NOMO-1 treated with dmso at 0.1 percent for 144 hours (cell line): ENCODE data around the gene TRMT44.
"Not testable (repeated sequence)": the region's sequence is repeated elsewhere in the genome, so short reads cannot be mapped to it uniquely, and the experiment has no call there.

ENCODE experiments used
- DNase-seq: peaks from one replicate; lab custom pipeline; 2025; ENCODE audit not compliant: unreplicated experiment; lab: John Stamatoyannopoulos, UW

TRMT44 gene

DNA sequence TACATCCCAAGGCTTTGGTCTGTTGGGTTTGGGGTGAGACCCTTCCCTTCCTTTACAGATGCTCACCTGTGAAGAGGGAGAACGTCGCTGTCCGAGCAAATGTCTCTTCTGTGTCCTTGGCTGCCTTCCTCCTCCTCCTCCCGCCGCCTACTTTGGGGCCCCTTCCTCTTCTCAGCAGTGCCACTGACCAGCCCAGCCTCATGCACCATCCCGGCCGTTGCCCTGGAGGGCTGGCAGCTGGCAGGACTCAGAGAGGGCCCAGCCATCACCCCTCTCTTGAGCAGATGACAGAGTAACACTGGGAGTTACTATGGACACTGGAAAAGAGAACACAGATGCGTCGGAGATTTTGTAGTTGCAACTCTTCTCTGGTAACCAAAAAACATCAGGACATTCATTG lies 68.2 kb downstream of the TRMT44 start:
- no peak for DNase-seq

DNA sequence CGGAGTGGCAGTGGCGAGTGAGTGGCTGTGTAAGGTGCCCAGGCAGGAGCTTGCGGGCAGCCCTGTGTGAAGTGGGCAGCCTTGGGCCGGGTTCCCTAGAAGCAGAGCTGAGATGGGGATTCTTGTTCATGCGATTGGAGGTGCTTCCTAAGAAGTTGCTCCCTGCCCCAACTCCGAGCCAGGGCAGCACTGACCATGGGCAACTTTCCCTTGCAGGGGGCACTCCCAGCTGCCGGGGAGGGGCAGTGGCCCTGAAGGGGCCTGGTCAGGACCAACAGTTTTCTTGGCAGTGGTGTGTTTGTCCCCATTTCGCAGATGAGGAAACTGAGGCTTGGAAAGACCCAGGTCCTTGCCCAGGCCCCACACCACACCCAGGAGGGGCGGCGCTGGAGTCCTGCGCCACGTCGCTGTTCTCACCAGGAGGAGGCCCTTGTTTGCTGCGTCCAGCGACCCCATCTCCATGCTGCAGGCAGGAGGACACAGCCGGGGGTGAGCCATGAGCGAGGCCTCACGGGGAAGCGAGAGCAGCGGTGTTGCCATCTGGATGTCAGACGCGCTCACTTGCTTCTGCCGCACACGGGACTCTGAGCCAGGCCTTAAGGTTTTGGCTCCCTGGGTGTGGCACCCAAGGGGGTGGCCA lies 68.9 kb downstream of the TRMT44 start:
- DNase-seq: no peak

DNA sequence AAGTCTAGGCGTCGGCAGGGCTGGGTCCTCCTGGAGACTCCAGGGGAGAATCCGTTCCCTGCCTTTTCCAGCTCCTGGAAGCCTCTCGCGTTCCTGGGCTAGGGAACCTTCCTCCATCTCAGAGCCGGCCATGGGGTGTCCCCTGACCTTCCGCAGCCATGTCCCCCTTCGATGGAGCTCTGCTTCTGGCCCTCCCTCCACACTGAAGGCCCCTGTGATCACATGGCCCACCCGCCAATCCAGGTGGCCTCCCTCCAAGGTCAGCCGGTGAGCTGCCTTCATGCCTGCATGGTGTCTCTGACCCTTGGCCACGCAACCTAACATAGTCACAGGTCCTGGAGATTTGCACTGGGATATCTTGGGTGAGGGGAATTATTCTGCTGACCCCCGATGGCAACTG lies 69.6 kb downstream of the TRMT44 start:
- no peak for DNase-seq

DNA sequence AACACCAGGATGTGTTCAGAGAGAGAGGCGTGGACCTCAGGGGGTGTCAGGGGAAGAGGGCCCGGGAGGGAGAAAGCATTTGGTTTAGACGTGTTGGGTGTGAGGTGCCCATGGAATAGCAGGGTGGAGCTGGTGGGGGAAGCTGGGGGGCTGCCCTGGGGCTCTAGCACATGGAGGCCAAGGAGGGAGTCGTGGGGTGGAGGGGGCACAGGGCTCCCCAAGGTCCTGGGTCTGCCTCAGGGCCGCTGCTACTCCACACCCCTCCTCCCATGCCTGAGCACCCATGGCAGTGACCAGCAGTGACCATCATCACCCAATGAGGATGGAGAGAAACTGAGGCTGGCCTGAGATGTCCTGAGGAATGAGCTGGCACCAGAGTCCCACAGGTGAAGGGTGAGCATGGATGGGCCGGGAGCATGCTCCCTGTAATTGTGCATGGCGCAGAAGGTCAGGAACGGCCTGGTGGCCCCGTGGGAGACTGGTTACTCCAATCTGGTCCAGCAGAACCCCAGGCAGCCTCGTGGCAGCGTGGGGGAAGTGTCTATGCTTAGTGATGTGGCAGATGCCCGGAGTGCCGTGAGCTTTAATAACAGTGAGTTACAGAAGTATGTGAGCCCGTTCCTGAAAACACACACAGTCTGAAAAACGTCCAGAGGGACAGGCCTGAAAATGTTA lies 70.2 kb downstream of the TRMT44 start:
- DNase-seq: no peak

DNA sequence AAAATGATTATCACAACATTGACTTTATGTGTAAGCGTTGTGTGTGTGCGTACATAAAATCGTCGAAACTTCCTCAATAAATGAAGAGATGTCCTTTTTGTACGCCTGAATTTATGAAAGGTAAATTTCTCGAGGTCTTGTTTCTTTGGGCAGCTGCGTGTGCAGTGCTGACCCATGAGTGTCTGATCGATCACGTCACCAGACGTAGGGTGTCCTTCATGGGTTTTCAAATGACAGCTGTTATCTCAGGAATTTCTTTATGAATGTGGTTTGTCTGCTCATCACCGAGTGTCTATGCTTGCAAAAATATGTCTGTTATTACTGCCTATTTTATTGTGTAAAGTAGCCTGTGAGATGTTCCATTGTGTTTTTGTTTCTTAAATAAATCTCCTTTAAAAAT lies 71.9 kb downstream of the TRMT44 start:
- no peak for DNase-seq

DNA sequence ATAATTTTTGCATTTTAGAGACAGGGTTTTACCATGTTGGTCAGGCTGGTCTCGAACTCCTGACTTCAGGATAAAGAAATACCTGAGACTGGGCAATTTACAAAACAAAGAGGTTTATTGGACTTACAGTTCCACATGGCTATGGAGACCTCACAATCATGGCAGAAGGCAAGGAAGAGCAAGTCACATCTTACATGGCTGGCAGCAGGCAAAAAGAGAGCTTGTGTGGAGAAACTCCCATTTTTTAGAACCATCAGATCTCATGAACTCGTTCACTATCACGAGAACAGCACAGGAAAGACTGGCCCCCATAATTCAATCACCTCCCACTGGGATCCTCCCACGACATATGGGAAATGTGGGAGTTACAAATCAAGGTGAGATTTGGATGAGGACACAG lies 72.5 kb downstream of the TRMT44 start:
- DNase-seq: not testable (repeated sequence)

DNA sequence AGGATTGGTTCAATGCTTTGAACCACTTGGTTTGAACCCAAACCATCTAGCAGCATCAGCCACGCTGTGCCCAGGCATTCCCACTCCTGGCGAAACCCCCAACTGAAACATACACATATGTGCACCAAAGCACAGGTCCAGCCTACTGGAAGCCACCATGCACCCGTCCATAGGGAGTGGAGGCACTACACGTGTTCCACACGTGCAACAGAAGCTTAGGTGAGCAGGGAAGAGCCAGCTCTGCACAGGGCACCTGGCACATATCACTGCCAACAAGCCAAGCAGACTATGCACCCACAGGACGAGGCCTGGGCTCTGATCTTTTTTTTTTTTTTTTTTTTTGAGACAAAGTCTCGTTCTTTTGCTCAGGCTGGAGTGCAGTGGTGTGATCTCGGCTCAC lies 73.4 kb downstream of the TRMT44 start:
- no peak for DNase-seq

DNA sequence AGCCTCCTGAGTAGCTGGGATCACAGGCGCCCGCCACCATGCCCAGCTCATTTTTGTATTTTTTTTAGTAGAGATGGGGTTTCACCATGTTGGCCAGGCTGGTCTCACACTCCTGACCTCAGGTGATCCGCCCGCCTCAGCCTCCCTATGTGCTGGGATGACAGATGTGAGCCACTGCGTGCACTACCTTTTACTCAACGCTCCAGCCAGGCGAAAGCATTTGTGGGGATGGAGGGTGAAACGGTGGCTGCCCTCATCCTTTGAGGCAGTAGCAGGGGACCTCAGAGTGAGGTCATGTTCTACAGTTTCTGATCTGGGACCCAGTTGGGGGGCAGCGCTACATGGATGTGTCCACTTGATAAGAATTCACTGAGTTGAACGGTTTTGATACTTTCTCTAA lies 73.8 kb downstream of the TRMT44 start:
- no peak for DNase-seq

DNA sequence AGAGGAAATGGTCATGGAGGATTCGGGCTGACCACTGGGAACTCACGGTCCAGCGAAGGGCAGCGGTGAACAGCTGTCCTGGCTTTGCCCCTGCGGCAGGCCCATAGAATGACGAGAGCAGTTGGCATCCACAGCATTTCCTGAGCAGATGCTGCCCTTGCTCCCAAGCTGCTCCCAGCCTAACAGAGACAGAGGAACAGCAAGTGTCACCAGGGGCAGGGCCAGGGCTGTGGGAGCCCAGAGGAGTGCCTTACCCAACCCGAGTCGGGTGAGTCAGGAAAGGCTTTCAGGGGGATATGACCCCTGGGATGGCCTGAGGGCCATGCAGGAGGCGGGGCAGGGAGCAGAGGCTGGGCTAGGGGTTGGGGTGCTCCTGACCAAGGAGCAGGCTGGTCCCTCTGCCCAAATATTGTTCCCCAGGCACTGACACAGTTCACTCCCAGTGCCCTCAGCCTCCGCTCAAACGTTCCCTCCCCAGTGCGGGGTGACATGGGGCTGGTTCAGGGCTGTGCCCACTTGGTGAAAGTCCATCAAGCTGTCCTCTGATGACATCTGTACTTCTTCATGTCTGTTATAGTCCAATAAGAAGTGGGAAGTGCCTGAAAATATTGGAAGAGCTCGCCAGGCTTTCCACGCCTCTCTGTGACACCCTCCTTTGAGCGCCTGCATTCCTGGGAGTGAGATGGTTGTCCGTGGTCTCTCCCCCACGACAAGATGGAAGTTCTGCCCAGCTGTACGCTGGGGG lies 74.9 kb downstream of the TRMT44 start:
- no peak for DNase-seq

DNA sequence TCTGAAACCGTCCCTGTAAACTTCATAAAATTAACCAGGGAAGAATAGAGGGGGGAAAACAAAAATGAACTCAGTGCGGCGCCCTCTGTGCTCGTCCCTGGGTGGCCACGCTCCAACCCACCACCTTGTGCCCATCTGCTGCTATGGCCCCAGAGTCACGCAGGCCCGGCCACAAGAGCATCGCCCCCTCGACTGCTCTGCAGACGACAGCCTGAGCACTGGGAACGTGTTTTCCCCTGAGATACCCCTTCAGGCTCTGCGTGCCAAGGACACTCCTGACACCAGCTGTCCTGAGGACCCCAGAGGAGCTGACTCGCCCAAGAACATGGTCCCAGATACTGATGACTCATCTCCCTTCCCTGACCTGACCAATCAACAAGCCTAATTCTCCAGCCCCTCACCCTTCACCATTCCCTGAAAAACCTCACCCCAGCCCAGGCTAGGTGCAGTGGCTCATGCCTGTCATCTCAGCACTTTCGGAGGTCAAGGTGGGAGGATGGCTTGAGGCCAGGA lies 75.5 kb downstream of the TRMT44 start:
- no peak for DNase-seq

DNA sequence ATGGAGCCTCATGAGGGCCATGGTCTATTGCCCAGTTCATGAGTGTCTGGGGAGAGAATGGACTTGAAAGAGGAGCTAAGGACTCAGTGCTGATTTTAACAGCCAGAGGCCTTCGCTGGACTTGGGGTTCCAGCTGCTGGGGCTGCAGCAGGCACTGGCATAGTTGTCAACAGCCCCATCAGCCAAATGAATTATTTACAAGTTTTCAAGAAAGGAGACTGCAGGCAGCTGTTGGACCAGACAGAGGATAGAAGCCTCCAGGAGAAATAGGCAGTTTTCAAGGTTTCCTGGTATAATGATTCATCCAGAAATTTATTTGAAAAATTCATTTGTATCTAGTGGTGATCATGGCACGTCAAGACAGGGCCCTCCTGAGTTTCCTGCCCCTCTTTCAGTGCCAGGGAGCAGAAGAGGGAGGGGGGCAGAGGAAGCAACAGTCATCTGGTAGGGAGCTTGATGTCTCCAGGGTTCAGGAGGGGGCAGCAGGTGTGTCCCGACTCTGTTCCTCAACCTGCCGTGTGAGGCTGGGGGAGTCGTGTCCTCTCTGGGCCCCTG lies 76.5 kb downstream of the TRMT44 start:
- no peak for DNase-seq

DNA sequence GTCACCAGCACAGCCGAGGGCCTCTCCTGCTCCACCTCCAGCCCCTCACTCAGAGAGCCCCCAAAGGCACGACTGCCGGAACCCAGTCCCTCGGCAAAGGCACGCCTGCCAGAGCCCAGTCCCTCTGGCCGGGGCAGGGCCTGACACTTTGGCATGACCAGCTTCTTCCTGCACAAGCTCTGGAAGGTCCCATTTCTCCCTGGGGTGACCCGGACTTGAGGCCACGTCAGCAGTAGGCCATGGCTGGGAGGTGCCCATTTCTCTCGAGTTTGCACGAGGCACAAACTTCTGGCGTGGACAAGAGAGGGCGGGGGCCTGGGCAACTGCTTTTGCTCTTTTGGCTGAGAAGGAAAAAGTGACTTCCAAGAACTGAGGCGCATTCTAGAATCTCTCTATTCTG lies 77.4 kb downstream of the TRMT44 start:
- no peak for DNase-seq

DNA sequence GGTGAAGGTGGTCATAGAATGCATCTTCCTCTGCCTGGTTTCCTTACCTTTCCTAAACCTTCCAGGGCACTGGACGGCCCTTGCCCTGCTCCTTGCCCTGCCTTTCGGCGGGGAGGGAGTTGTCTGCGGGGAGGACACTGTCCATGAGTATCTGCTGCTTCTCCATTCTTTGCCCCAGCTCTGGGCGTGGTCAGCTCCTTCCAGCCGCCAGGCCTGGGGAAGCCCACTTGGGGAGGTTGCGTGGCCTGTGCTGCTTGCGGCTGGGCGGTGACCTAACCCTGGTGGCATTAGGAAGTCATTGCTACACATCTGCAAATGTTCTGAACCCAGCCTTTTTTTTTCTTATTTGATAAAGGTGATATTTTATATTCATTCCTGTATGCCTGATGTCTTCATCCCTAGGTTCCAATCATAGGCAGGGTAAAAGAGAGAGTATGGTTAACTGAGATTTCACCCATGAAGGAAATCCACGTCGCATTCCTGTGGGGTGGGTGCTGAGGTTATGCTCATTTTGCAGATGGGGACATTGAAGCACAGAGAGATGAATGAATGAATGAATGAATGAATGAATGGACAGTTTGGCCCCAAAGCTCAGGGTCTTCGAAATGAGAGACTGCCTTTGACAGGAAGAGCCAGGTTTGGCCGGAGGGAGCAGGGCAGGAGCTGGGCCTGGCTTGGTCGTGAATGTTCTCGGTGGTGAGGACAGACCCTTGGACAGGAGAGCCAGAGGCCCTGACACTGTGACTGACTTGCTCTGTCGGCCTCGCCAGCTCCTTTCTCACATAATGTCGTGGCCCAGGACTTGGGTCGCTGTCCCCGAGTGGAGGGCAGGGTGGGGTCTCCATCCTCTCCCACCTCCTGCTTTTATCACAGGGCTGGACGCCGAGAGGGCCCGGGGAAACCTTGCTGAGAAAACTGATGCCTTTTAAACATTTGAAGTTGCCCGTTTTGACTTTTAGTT lies 81.9 kb downstream of the TRMT44 start:
- no peak for DNase-seq

DNA sequence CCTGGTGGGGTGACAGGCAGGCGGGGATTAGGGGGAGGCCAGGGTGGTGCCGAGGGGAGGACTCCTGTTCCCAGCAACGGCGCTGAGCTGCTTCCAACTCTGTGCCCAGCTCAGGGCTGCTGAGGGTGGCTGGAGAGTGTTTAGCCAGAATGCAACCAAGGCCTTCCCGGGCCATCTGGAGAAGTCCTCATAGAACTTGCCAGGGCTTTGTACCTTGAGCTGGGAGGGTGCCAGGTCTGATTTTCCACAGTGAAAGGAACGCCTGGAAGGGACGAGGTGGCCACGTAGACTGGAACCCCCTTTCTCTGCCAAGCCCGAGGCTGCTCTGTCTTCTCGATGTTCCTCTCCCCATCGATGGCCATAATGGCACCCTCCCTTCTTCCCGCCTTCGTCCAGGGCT lies 82.6 kb downstream of the TRMT44 start:
- DNase-seq: no peak

DNA sequence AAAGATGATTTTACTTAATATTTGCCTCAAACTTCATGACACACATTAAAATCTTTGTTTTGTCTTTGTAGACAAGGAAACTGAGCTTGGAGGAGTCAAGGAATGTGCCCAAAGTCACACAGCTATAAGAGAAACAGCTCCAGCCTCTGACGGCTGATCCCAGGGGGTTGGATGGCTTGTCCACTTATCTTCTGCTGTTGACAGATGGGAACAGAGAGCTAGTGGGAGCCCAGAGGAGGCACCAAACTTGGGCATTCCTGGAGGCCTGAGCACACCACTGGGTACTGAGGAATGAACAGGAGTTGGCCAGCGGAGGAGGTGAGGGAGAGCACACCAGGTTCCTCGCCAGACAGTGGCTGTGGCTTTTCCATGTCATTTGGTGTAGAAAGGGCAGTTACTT lies 83.2 kb downstream of the TRMT44 start:
- DNase-seq: no peak

DNA sequence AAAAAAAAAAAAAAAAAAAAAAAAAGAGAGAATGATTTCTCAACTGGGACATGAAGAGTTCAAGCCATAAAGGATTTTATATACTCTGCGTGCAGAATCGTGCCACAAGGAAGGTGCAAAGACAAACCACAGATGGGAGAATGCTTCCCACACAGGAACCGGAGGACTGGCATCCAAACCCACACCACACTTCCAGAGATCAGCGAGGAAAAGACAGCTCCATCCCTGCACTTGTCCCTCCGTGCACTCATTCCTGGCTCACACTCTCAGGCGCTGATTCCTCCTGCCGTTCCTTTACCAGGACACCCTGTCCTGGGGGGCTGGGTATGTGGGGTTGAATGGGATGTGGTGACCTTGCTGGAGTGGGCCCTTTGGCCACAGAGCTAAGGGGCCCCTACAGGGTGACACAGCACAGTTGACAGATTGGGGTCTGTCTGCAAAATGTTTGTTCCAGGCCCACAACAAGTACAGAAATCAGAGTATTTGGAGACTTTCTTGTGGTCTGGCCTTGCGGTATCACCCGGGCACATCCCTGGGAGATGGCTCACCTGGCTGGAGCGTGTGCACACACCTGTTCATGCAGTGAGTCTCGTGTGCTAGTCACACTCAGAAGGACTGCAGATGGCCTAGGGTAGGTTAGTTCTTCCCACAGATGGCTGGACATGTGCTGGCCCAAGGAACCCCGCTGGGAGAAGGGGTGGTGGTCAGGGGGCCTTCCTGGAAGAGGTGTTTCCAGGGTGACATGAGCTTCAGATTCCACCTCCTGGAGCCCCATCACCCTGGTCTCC lies 84.2 kb downstream of the TRMT44 start:
- no peak for DNase-seq

DNA sequence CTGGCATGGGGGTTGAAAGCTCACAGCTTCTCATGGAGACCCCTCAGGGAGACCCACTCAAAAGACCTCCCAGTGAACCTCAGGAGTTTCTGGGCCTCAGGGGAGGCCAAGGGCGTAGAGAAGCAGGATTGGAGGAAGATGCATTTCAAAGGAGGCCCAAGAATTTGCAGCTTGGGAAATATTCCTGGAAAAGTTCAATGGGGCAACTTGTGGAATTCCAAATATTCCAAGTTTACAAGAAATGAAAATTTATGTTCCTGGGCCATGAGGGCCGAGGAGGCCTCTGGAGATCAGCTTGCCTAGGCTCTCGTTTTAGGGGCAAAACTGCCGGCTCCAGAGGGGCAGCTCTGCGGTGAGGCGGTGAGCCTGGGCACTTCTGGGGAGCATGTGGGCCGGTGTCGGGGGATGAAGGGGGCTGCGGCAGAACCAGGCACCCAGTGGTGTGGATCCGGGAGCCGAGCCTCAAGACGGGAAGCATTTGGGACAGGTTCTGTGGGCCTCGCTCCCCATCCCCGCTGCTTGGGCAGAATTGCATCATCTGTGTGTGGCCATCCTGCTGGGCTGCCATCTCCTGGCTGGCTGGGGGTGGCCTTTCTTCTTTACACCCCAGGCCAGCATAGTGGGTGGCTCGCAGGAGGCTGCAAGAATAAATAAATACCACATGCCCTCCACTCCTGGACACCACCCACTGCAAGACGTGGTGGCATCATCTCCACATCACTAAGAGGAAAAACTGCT lies 85.0 kb downstream of the TRMT44 start:
- no peak for DNase-seq
